Stimulated activated CD4-positive, alpha-beta T cell treated with anti-CD3 and anti-CD28 coated beads, Interleukin-2, amount 100 ng/mL, for 24 hours (primary cell): Measurements from ENCODE around the gene NAV2.

ENCODE experiments used
- DNase-seq, 2 donors: peaks; one replicate each; pipeline ENCODE4 v3.0.0-alpha.2; 2020

The NAV2 gene

DNA sequence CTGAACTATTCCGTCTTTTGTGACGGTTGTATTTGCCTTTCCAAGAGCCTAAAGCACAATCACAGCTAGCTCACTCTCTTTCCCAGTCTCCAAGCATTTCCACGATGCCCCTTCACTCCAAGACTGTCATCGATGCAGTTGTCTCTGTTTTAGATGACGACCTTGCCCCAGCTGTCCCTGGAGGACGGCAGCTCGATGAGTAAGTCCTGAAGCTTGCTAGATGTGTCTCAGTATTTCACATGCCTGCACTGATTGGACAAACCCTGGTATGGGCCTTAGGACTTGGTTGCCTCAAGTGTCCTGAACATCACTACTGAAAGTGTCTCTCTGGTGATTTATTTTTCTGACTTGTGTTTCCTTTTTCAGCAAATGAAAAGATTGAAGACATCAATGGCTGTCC is 129.9 kb downstream of the NAV2 start:
- no peak for DNase-seq

GRCh38 chr11:19843079-19843478 is 130.4 kb downstream of the NAV2 start:
- DNase-seq: no peak

DNA sequence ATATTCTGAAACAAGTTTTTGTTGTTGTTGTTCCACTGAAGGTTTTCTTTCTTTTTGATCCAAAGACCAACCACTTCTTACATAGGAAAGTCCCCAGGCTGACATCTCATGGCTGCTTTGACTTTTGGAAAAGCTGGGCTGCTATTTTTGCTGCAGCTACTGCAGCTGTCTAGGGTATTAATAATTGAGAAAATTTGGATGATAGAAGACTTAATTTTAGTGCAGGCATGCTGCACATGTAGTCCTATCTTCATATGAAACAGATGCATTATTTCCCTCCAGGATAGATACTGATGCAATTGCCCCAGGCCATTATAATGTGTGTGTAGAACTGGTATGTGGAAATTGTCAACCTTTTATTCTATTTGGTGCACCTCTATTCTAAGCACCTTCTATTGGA is 131.4 kb downstream of the NAV2 start:
- no peak for DNase-seq

GRCh38 chr11:19844806-19845205 is 132.2 kb downstream of the NAV2 start:
- no peak for DNase-seq

GRCh38 chr11:19845626-19846025 is 133.0 kb downstream of the NAV2 start:
- no peak for DNase-seq

DNA sequence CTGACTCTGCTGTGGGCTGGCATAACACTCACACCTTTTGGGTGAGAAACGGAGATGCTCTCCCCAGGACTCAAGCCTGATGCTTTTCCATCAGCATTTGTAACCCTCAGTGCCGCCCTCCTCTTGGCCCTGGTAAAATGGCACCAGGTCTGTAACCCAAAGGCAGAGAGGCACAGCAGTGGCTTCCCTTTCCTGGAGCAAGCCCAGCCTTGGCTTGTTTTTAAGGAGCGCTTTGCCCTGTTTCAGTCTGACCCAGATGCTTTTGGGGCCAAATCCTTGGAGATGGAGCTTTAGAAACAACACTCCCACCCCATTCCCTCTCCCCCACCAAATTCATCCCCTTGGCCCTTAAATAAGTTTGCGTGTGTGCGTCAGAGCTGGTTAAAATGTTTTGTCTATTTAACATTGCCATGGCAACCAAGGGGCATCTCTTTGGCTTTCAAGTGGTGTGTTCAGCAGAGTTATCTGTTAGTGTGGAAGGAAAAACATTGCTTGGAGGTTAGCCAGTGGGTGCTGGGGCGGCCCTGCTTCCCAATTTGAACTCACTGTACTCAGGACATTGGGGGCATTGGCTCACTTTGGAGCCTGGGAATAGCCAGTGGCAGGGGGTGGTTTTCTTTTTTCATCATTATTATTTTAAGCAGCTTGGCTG is 134.1 kb downstream of the NAV2 start:
- DNase-seq: no peak

DNA sequence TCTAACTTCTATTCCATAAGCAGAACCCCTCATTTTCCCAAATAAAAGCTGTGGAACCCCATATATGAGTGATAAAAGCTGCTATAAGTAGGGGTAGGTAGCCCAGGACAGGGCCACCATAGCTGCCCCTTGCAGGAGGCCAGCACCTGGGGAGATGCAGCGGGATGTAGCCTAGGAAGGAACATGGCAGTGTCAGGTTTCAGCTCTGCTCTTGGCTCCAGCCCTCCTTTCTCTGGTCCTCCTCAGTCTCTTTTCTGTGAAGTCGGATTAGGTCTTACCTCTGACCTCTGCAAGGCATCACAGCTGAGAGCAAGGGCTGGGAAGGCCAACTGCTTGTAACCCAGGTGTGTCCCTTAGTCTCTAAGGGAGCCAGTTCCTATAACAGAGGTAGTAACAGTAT is 135.6 kb downstream of the NAV2 start:
- no peak for DNase-seq

DNA sequence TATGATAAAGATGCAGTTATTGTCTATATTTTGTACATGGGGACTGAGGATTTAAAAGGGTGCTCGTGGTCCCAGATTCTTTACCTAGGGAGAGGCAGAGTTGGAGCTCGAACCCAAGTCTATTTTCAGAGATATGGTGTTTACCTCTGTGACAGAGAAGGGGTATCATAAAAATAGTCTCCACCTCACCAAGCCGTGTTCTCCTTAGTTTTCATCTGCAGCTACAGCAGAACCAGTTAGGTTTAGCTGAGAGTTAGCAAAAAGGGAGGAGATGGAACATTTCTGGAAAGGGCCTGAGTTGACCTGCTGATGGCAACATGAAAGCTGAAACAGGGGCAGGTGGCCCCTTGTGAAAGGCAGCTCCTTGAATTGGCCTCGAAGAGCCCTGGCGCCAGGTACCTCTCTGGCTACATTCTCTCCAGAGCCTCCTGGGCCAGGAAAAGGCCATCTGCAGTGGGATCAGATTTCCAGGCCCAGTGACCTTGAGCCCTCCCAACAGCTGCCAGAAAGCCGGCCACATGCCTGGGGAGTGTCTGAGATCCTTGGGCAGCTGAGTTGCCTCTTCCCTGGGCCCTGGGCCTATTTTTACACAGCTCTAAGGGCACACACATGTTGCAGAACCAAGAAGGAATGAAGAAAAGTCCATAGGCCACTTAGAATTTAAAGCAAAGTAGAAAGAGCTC is 136.6 kb downstream of the NAV2 start:
- no peak for DNase-seq

DNA sequence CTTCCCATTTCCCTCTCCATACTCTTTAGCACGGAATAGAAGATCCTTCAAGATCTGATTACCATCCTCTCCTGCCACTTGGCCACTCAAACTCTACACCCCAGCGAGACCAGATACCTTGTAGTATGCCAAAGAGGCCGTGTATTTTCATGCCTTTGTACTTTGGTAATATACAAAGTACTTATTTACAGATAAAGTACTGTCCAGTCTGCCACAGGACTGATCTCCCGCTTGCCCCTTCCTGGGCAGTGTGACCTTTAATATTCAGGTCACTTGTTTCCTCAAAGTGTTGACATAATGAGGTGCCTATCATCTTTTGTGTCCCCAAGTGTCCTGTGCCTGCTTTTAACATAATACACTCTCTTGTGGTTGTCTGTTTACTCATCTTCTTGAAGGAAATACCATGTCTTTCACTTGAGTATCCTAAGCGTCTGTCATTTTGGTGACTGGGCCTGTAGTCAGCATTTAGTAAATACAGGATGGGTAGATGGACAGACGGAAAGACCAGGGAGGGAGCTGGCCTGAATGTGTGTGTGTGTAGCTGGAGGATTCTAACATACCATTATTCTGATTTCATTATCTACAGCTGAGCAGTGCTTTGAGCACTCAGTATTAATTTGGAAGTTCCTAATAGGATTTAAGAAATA is 137.4 kb downstream of the NAV2 start:
- no peak for DNase-seq

GRCh38 chr11:19852288-19852687 is 139.7 kb downstream of the NAV2 start:
- DNase-seq: no peak

GRCh38 chr11:19853016-19853415 is 140.4 kb downstream of the NAV2 start:
- no peak for DNase-seq

- DNase-seq: no peak
These were observed 141.3 kb downstream of the NAV2 start for GRCh38 chr11:19853920-19854319.

GRCh38 chr11:19861171-19861570 is 148.5 kb downstream of the NAV2 start:
- DNase-seq: no peak

- no peak for DNase-seq
These were observed 149.5 kb downstream of the NAV2 start for GRCh38 chr11:19862091-19862490.

DNA sequence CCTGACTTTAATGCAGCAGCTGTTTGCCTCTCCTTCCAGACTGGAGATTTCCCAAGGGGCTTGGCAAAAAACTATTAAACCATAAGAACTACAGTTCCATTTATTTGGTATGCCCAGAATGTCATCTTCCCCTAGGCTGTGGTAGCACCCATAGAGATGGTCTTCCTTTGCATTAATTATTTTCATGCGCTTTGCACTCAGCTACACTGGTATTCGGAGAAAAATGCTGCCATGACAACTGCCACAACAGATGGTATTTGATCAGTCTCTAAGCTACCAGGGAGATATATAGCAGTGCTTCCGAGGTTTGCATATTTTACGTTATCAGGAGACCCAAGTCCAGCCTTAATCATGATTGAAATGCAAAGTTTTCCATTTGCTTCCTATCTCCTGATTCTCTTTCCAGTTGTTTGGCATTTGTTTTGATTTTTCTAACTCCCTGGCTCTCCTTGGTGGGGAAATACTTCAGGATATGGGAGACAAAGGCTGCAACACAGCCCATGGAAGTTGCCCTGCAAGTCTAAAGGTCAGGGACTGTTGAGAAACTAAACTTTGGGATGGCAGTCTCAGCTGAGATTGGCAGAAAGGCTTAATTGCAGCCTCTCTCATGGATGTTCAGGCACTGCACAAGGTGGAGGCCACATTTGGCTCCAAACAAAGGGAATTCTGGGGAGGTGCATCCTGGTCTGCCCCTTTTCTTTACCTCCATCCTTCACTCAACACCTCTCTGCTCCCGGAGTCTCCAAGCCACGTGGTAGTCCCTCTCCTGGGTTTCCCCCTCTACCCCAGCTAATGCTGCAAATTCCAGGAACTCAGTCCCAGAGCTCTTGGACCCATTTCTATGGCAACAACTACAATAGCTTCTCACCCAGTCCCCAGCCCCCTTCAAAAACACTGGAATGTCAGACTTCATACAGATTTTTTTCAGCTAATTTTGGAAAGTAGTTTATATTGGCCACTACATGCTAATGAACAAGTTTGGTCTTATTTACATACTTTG is 151.8 kb downstream of the NAV2 start:
- DNase-seq: no peak

GRCh38 chr11:19866037-19866436 is 153.4 kb downstream of the NAV2 start:
- no peak for DNase-seq

DNA sequence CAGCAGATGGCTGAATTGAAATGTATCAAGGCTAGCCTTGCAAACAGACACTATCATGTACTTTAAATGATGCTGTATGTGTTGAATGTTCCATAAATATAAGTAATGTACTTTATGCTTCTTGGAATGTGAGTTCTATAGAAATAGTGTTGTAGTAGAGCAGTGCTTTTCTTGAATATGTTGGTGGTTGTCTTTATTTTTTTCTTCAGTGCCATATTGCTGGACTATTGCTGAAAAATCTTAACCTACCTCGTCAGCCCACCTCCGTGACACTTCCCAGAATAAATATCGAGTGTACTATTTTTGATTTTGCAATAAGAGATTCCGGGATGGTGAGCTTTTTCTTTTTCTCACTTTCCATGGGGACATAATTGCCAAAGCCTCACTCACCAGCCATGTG is 153.9 kb downstream of the NAV2 start:
- no peak for DNase-seq

- no peak for DNase-seq
These were observed 154.4 kb downstream of the NAV2 start for GRCh38 chr11:19867064-19867463.

DNA sequence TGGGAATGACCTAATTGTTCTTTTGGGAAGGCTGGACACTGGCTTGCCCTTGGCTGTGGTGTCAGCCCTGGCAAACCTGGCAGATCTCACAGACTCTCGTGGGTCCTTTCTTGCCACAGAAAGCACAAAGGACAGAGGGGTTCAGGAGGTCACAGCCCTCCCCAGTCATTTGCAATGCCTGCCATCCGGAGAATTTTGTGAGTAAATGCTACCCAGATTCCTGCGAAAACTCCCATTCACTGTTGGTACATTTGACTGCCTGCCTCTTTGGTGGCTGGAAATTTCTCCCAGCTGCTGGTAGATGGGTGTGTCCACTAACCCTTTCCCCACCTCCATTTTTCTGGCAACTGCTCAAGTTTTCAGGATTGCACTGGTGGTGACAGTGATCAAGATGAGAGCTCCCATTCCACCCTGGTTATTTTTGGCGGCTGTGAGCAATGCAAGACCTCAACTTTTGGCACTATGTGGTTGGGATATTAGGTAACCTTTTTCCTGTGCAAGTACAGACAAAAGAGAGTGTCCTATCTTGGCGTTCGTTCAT is 155.7 kb downstream of the NAV2 start:
- no peak for DNase-seq

GRCh38 chr11:19868871-19869270 is 156.2 kb downstream of the NAV2 start:
- no peak for DNase-seq

GRCh38 chr11:19869466-19869865 is 156.8 kb downstream of the NAV2 start:
- DNase-seq: no peak

- no peak for DNase-seq
These were observed 157.4 kb downstream of the NAV2 start for GRCh38 chr11:19869946-19870589.
